Fibroblast of lung (primary cell): ENCODE data around the gene OVCH1.

Source experiments
- CTCF ChIP-seq, 2 donors: IDR thresholded peaks in 1 of 2; conservative IDR thresholded peaks in 1 of 2; 1 replicate in 1 of 2; 2 replicates in 1 of 2; pipeline ENCODE4 v1.5.1; 2011 to 2012; ENCODE audit warnings: low read length in 2 of 2, control low read depth in 1 of 2, inconsistent platforms in 1 of 2, low read depth in 1 of 2, mild to moderate bottlenecking in 1 of 2
- EZH2 ChIP-seq: IDR thresholded peaks from 2 replicates; pipeline ENCODE4 v1.5.1; 2012; ENCODE audit warnings: low read length, control low read depth, mild to moderate bottlenecking; ENCODE audit errors: missing control alignments

- TF ChIP-seq CTCF (conservative IDR thresholded peaks at IDR 0.05 in 1 of 2, IDR thresholded peaks at IDR 0.05 in 1 of 2; ENCODE audit: low read depth in 1 of 2, low read length in 2 of 2) (no peak), EZH2 (no peak)
These were observed 19.0 kb upstream of the OVCH1 start for GRCh38 chr12:29516431-29516875.
